NCI-H524 (cell line): ENCODE data around the gene C17orf107.

Experiments used
- DNase-seq, 2 experiments: peaks; one replicate each; lab custom pipeline; 2025; lab: John Stamatoyannopoulos, UW

C17orf107 gene

GRCh38 chr17:4948166-4948930 is 49.0 kb downstream of the C17orf107 start, which contains the start of gene PFN1:
TSS of gene PFN1 (minus strand) at chr17:4948530. CDS start at chr17:4948394, 136 bp downstream.
- peak; percentile 69 to 79 for DNase-seq

GRCh38 chr17:4948931-4949320 is 49.6 kb downstream of the C17orf107 start:
- DNase-seq = peak; percentile 60 to 82

DNA sequence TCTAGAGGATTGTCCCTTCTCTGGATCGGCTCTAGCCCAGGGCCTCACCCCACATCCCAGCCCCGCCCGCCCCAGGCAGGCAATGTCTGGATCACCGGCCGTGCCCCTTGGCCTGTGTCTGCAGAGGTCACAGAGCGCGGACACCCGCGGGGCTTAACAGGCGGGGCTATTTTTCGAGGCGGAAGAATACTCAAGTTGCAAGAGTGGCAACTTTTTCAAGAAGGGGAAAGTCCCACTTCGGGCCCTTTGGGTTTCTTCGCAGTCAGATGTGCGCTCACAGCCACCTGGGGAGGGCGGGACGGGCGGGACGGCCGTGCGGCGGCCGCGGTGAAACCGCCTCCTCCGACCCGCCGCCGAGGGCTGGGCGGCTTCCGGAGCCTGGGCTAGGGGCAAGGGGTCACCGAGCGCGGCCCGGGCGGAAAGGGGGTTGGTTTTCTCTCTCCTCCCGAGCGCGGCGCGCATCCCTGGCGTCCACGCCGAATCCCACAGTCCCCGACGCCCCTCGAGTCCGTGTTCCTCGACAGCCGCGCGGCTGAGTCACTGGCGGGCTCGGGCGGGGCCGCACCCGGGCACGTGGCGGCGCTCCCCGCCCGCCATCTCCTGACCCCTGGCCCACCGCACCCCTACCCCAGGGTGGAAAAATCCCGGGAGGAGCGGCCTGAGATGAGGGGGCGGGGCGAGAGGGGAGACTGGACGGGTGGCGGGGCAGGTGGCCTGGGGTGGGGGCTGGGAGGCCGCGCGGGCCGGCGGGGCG is 50.2 kb downstream of the C17orf107 start:
- DNase-seq = peak; percentile 63 to 68

- DNase-seq = peak in 1 of 2 experiments; percentile 36
These were observed 50.9 kb downstream of the C17orf107 start for GRCh38 chr17:4950075-4950745.

- DNase-seq = peak; percentile 61 to 80
These were observed 51.4 kb downstream of the C17orf107 start, which contains the start of gene ENO3 for GRCh38 chr17:4950746-4951204. TSS of gene ENO3 (plus strand) at chr17:4951119. CDS start at chr17:4951830, 711 bp downstream.

GRCh38 chr17:4951486-4951885 is 52.1 kb downstream of the C17orf107 start:
- no peak for DNase-seq
